ENCODE results near the gene OSBPL2.

OSBPL2 gene

GRCh38 chr20:62304331-62305148 is 66.2 kb downstream of the OSBPL2 start:
- no peak for DNase-seq

GRCh38 chr20:62305149-62305764 is 66.9 kb downstream of the OSBPL2 start:
- no peak for DNase-seq

DNA sequence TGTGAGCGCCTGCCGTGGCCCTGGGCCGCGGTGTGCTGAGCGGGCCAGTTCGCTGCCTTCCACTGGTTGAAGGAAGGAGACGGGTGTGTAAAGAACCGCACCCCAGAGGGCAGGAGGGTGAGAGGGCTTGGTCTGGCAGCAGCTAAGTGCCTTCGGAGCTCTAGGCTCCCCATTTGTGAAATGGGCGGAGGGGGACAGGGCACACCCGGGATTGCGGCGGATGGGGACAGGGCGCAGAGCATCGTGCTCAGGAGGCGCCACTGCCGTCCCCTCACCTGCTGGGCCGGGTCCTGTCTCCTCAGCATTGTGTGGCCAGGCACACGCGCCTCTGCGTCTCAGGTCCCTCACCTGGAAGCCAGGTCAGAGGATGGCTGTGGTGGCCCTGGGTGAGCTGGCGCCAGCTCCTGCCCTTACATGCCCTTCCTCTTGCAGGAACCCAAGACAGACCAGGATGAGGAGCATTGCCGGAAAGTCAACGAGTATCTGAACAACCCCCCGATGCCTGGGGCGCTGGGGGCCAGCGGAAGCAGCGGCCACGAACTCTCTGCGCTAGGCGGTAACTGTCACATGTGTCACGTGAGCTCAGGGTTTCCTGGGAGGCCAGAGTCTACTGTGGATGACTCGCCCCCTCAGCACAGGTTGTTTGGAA is 67.6 kb downstream of the OSBPL2 start:
- DNase-seq = no peak

- DNase-seq = no peak
These were observed 68.3 kb downstream of the OSBPL2 start for GRCh38 chr20:62306414-62307187.

GRCh38 chr20:62307226-62308101 is 69.1 kb downstream of the OSBPL2 start:
- no peak for DNase-seq

- DNase-seq = no peak
These were observed 69.9 kb downstream of the OSBPL2 start for GRCh38 chr20:62308102-62308822.

- no peak for DNase-seq
These were observed 71.0 kb downstream of the OSBPL2 start for GRCh38 chr20:62309198-62309944.

DNA sequence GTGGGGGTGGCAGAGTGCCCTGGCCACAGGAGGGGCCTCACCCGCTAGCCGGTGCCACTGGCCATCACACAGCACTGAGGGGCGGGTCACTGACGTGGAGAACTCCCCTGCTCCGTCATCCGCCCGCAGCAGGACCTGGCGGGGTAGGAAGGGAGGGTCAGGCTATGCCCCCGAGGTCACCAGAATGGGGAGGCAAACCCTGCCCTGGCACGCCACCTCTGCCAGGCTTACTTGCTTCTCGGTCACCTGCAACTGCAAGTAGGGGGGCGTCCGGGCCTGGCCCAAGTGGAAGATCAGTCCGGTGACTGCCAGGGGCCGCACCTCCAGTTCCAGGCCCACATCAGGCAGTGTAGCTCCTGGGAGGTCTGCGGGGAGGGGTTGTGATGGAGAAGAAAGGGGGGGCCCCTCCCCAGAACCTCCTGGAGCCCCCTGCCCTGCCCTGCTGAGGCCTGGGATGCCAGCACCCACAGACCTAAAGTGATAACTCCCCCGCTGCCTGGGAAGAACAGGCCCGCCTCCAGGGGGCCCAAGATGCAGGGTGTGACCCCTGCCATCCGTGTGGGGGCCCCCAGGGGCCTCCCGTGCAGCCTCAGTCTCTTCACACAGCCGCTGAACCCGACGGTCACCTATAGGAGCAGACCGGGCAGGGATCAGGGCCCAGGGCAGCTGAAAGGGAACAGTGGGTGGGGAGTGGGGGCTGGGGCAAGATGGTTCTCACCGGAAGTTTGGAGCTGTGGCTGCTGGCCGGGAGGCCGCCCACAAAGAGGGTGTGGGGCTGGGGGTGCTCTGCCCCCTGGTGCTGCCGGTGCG is 71.8 kb downstream of the OSBPL2 start:
- DNase-seq = no peak

- DNase-seq = no peak
These were observed 72.4 kb downstream of the OSBPL2 start for GRCh38 chr20:62310757-62311121.

GRCh38 chr20:62311150-62311549 is 72.8 kb downstream of the OSBPL2 start:
- no peak for DNase-seq

DNA sequence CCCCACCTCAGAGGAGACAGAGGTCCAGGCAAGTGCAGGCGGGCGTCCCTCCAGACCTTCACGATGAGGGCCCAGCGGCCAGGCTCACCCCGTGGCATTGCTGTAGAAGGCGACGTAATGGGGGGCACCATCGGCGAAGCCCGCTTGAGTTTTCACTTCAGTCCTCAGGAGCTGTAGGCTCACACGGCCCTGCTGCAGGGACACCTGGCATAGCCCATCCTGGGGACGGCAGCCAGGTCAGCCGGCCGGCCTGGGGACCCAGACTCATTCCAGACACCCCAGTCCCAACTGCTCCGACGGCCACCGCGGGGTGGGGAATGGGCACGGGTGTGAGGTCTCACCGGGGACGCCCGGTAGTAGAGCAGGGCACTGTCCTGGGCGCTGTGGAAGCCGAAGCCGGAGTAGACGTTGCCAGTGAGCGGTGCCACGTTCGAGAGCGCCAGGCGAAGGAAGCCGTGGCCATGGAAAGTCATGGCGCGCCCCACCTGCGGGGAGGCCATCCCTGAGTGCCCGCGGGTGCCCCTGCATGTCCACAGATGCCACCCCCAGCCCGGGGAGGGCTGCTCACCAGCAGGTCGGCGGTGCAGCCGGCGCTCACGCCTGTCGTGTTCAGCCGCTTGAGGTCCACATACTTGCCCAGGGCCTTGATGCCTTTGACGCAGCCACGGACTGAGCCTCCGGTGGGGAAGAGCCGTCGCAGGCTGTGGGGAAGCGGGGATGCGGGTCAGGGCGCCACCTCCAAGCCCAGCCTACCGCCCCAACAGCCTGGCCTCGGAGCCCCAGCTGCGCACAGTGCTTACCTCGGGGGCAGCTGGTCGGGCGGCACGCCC is 73.7 kb downstream of the OSBPL2 start:
- DNase-seq = no peak

- no peak for DNase-seq
These were observed 74.3 kb downstream of the OSBPL2 start for GRCh38 chr20:62312662-62312977.

- no peak for DNase-seq
These were observed 74.7 kb downstream of the OSBPL2 start for GRCh38 chr20:62313021-62313420.

- no peak for DNase-seq
These were observed 75.4 kb downstream of the OSBPL2 start for GRCh38 chr20:62313460-62314338.

DNA sequence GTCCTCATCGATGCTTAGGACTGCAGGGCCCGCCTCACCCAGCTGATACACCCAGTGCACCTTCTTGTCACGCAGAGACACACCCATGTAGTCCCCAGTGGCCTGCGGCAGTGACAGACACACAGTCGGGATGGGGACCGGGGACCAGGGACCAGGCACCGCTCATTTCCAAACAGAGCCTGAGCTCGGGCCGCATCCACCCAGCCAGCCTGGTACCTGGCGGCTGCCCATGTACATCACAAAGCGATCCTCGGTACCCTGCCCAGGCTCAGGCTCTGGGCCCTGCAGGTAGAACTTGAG is 76.0 kb downstream of the OSBPL2 start:
- DNase-seq = no peak

GRCh38 chr20:62314711-62315302 is 76.5 kb downstream of the OSBPL2 start:
- DNase-seq = no peak

DNA sequence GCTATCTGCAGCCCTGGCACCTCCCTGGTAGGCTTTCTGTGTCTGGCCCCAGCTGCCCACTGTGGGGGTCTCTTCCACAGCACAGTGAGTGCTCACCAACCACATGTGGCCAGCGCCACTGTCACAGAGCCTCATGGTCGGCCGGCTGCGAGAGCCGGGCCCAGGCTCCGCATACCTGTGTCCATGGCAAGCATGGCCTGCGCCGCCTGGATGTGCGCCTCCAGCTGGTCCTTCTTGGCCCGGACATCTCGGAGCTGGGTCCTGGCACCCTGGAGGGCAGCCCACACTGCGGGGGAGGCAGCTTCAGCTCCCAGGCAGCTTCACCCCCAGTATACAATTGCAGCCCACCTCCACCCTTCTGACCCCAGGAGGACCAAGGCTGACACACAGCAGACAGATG is 77.5 kb downstream of the OSBPL2 start:
- DNase-seq = no peak
